DOHH2 (cell line): Measurements from ENCODE around the gene CAPZB.

Experiments used
- EZH2phosphoT487 ChIP-seq: fragments of 200-600 bp; sonication (generic); IDR thresholded peaks from 2 replicates; pipeline ENCODE4 v1.6.1; 2017; ENCODE audit warnings: borderline replicate concordance, mild to moderate bottlenecking, antibody characterized with exemption, low read length, moderate library complexity, mixed read lengths
- TF ChIP-seq, protein P1 (sequence below): fragments of 200-600 bp; sonication (generic); IDR thresholded peaks from one replicate; pipeline ENCODE4 v1.5.1; 2014; ENCODE audit warnings: antibody characterized with exemption, mild to moderate bottlenecking, low read depth, low read length; ENCODE audit not compliant: poor library complexity, severe bottlenecking

DNA sequence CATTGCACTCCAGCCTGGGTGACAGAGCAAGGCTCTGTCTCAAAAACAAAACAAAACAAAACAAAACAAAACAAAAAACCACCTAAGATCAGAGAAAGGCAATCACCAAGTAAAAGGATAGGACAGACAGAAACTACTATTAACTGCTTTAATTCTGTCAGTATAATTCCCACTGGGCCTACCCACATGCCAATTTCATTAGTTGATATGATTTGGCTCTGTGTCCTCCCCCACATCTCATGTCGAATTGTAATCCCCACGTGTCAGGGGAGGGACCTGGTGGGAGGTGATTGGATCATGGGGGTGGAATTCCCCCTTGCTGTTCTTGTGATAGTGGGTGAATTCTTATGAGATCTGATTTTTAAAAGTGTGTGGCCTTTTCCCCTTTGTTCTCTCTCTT is 27.2 kb upstream of the CAPZB start:
- TF ChIP-seq, protein P1, sequence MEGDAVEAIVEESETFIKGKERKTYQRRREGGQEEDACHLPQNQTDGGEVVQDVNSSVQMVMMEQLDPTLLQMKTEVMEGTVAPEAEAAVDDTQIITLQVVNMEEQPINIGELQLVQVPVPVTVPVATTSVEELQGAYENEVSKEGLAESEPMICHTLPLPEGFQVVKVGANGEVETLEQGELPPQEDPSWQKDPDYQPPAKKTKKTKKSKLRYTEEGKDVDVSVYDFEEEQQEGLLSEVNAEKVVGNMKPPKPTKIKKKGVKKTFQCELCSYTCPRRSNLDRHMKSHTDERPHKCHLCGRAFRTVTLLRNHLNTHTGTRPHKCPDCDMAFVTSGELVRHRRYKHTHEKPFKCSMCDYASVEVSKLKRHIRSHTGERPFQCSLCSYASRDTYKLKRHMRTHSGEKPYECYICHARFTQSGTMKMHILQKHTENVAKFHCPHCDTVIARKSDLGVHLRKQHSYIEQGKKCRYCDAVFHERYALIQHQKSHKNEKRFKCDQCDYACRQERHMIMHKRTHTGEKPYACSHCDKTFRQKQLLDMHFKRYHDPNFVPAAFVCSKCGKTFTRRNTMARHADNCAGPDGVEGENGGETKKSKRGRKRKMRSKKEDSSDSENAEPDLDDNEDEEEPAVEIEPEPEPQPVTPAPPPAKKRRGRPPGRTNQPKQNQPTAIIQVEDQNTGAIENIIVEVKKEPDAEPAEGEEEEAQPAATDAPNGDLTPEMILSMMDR = no peak
- no peak for TF ChIP-seq EZH2phosphoT487
